Panc1 (cell line): ENCODE measurements around the gene ARID1A. TPM values are rescaled to one million over a fixed set of nuclear protein-coding genes. Genes with fewer than 3 reads are reported as not detected.

Experiments used
- ATAC-seq: fragments of 200-7000 bp; cut with Tn5 transposase; 2 replicates; pipeline ENCODE4 v1.9.1; 2020; ENCODE audit warnings: mild to moderate bottlenecking, moderate library complexity
- BruUV-seq: library from RNA; stranded (reverse); fragments of 400-500 nt; replicated peaks from 2 replicates; lab custom pipeline; 2021; lab: Mats Ljungman, UMichigan
- CTCF ChIA-PET: fragments of 300-600 bp; sonication (Branson Sonifier 250); formaldehyde crosslinking; loops from one replicate; lab custom pipeline; 2022; ENCODE audit warnings: antibody characterized with exemption; lab: Charles Lee
- POLR2A ChIA-PET: fragments of 300-600 bp; sonication (Branson Sonifier 250); formaldehyde crosslinking; loops from one replicate; lab custom pipeline; 2022; ENCODE audit warnings: antibody characterized with exemption; lab: Charles Lee
- DNase-seq: peaks from one replicate; pipeline ENCODE4 v3.0.0-alpha.2; 2010; ENCODE audit warnings: low read depth, low spot score
- H3K27ac ChIP-seq: 2 replicates; pipeline ENCODE4 v1.5.1; 2011; ENCODE audit warnings: mild to moderate bottlenecking, low read length, inconsistent platforms
- H3K27me3 ChIP-seq: fragments of 200-500 bp; sonication (Bioruptor generic); 2 replicates; pipeline ENCODE4 v1.6.0; 2014; ENCODE audit warnings: low read length, inconsistent platforms; ENCODE audit not compliant: control insufficient read depth, insufficient read depth
- H3K36me3 ChIP-seq: fragments of 200-500 bp; sonication (Bioruptor generic); 2 replicates; pipeline ENCODE4 v1.5.1; 2014; ENCODE audit warnings: inconsistent platforms, mild to moderate bottlenecking, low read length, moderate library complexity; ENCODE audit not compliant: control insufficient read depth, insufficient read depth
- H3K4me1 ChIP-seq: 2 replicates; pipeline ENCODE4 v1.5.1; 2011; ENCODE audit warnings: inconsistent platforms, mild to moderate bottlenecking, low read length, moderate library complexity; ENCODE audit not compliant: control insufficient read depth, insufficient read depth
- H3K4me3 ChIP-seq, 2 experiments: 2 replicates each; pipeline ENCODE4 v1.5.1; 2011 to 2012; ENCODE audit warnings: low read depth in 2 of 2, low read length in 2 of 2, mild to moderate bottlenecking in 2 of 2, inconsistent platforms in 1 of 2, moderate library complexity in 1 of 2
- H3K9me3 ChIP-seq: fragments of 200-500 bp; sonication (Bioruptor generic); 2 replicates; pipeline ENCODE4 v1.5.1; 2014; ENCODE audit warnings: low read depth, mild to moderate bottlenecking, inconsistent platforms, low read length, moderate library complexity; ENCODE audit not compliant: control insufficient read depth, insufficient read depth
- POLR2AphosphoS5 ChIP-seq: IDR thresholded peaks from 2 replicates; pipeline ENCODE4 v1.6.1; 2012; ENCODE audit warnings: mild to moderate bottlenecking, low read depth, low read length, moderate library complexity
- REST ChIP-seq, 2 experiments: IDR thresholded peaks; 2 replicates each; pipeline ENCODE4 v1.6.1; 2011 to 2012; ENCODE audit warnings: low read depth in 2 of 2, control low read depth in 1 of 2, low read length in 1 of 2, mild to moderate bottlenecking in 1 of 2, moderate library complexity in 1 of 2; ENCODE audit not compliant: insufficient read depth in 1 of 2
- SIN3A ChIP-seq: IDR thresholded peaks from 2 replicates; pipeline ENCODE4 v1.6.1; 2012; ENCODE audit warnings: low read depth, mild to moderate bottlenecking, low read length, moderate library complexity, borderline replicate concordance; ENCODE audit not compliant: insufficient read depth
- TCF7L2 ChIP-seq: IDR thresholded peaks from 2 replicates; pipeline ENCODE4 v1.6.1; 2011; ENCODE audit warnings: mild to moderate bottlenecking, low read depth, low read length, inconsistent platforms
- in situ Hi-C: cut with HindIII; loops from 2 replicates; pipeline ENCODE4 v1.10.0; 2016; ENCODE audit warnings: low sequenced_read_pairs, low pct_unique_long_range_greater_than_20kb
- intact Hi-C: fragments of 100-400 bp; cut with micrococcal nuclease; formaldehyde crosslinking; loops from one replicate; pipeline ENCODE4 v1.10.0; 2022; ENCODE audit not compliant: unreplicated experiment
- total RNA-seq: library from RNA; stranded (reverse); gene quantifications from one replicate; pipeline ENCODE4 v1.2.1, GENCODE V29; 2021; ENCODE audit not compliant: unreplicated experiment
- TF ChIP-seq, protein P1 (sequence below): fragments of 450-650 bp; IDR thresholded peaks from 2 replicates; pipeline ENCODE4 v1.5.1; 2017; ENCODE audit warnings: mild to moderate bottlenecking

The ARID1A gene
- total RNA-seq, 1 experiment from 2014 or later, result 110 TPM

DNA sequence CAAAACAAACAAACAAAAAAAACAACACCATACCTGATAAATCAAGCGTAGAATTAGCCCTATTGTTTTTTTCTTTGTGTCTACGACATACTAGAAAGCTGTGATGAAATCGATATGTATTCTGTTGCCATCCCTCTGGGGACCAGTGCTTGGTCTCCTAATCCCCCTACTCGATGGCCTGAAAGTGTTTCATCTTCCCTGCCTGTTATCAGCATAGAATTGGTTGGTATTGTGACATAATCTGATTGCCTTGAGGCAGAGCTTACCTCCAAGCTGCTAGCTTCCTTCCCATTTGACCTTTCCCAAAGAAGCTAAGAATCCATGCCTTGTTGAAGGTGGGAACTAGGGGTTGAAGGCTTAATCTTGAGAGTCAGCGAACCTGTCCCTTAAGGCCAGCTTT, 51.2 kb downstream of the ARID1A start:
- Histone ChIP-seq H3K4me1 (peaks cover 9% of the 10 kb centered on the region), H3K4me3 (no peak overlapping the region), H3K36me3 (peaks cover 25% of the 10 kb centered on the region), H3K9me3 (no peaks in the 10 kb centered on the region), H3K27ac (no peak overlapping the region), H3K27me3 (no peaks in the 10 kb centered on the region)
- BruUV-seq, result no TSS peak
- intact Hi-C loops (no loop called here), in situ Hi-C loops (no loop called here)
- DNase-seq, result no peak
- ATAC-seq, result no peak
- POLR2A ChIA-PET, result no interaction called here
- CTCF ChIA-PET, result no interaction called here
- TF ChIP-seq, protein P1, sequence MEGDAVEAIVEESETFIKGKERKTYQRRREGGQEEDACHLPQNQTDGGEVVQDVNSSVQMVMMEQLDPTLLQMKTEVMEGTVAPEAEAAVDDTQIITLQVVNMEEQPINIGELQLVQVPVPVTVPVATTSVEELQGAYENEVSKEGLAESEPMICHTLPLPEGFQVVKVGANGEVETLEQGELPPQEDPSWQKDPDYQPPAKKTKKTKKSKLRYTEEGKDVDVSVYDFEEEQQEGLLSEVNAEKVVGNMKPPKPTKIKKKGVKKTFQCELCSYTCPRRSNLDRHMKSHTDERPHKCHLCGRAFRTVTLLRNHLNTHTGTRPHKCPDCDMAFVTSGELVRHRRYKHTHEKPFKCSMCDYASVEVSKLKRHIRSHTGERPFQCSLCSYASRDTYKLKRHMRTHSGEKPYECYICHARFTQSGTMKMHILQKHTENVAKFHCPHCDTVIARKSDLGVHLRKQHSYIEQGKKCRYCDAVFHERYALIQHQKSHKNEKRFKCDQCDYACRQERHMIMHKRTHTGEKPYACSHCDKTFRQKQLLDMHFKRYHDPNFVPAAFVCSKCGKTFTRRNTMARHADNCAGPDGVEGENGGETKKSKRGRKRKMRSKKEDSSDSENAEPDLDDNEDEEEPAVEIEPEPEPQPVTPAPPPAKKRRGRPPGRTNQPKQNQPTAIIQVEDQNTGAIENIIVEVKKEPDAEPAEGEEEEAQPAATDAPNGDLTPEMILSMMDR, result no peak
- TF ChIP-seq REST (IDR thresholded peaks at IDR 0.05; ENCODE audit: insufficient read depth in 1 of 2, low read depth in 2 of 2, low read length in 1 of 2) (no peak), TCF7L2 (no peak), SIN3A (no peak), POLR2AphosphoS5 (no peak)

- DNase-seq (no peak), ATAC-seq (no peak)
- in situ Hi-C loops, result no loop called here
- intact Hi-C loops, result no loop called here
- ChIA-PET POLR2A (no interaction called here), CTCF (interaction anchor here (0.6 kb wide), 1 partner anchor 40 kb away, joined by 5 read pairs; no protein-coding TSS in a partner anchor)
- no peak overlapping the region for H3K27ac ChIP-seq
- BruUV-seq, result no TSS peak
- no peak overlapping the region for H3K4me3 ChIP-seq
- TF ChIP-seq TCF7L2, result no peak
- no peak for TF ChIP-seq SIN3A
- TF ChIP-seq POLR2AphosphoS5, result no peak
- TF ChIP-seq, protein P1, result no peak
- TF ChIP-seq REST (IDR thresholded peaks at IDR 0.05; ENCODE audit: insufficient read depth in 1 of 2, low read depth in 2 of 2, low read length in 1 of 2), result no peak
- peaks cover 20% of the 10 kb centered on the region for H3K36me3 ChIP-seq
- no peaks in the 10 kb centered on the region for H3K27me3 ChIP-seq
- H3K4me1 ChIP-seq, result peaks cover 9% of the 10 kb centered on the region
- no peaks in the 10 kb centered on the region for H3K9me3 ChIP-seq
Observed at GRCh38 chr1:26748351-26748750, 52.5 kb downstream of the ARID1A start.
